Fibroblast of lung (primary cell): ENCODE data around the gene FAM174A. TPM values are rescaled to one million over a fixed set of nuclear protein-coding genes. Genes with fewer than 3 reads are reported as not detected.

Experiments used
- DNase-seq, 2 donors: peaks; one replicate each; pipeline versions ENCODE4 v3.0.0 to v3.0.0-alpha.2; 2010; ENCODE audit warnings: low read depth in 2 of 2
- H2AFZ ChIP-seq: 2 replicates; pipeline ENCODE4 v1.5.1; 2012; ENCODE audit warnings: low read length, control low read depth, inconsistent platforms
- H3K27ac ChIP-seq: 2 replicates; pipeline ENCODE4 v1.5.1; 2011; ENCODE audit warnings: low read length, control low read depth; ENCODE audit not compliant: insufficient read depth
- H3K27me3 ChIP-seq: 2 replicates; pipeline ENCODE4 v1.5.1; 2011; ENCODE audit warnings: mild to moderate bottlenecking, low read length; ENCODE audit not compliant: control insufficient read depth, insufficient read depth
- H3K36me3 ChIP-seq: 2 replicates; pipeline ENCODE4 v1.5.1; 2011; ENCODE audit warnings: low read length; ENCODE audit not compliant: control insufficient read depth, insufficient read depth
- H3K4me1 ChIP-seq: 2 replicates; pipeline ENCODE4 v1.5.1; 2011; ENCODE audit warnings: low read length; ENCODE audit not compliant: control insufficient read depth, insufficient read depth; ENCODE audit errors: extremely low read depth
- H3K4me2 ChIP-seq: 2 replicates; pipeline ENCODE4 v1.5.1; 2011; ENCODE audit warnings: low read length, control low read depth; ENCODE audit not compliant: insufficient read depth; ENCODE audit errors: extremely low read depth
- H3K4me3 ChIP-seq, 4 experiments: fragments of 200-600 bp in 1 of 4; sonication (generic) in 1 of 4; replicated peaks in 1 of 4; 2 replicates each; pipeline ENCODE4 v1.5.1; 2011 to 2016; ENCODE audit warnings: low read length in 4 of 4, low read depth in 3 of 4, mild to moderate bottlenecking in 3 of 4, control low read depth in 2 of 4, inconsistent platforms in 1 of 4, mixed read lengths in 1 of 4; ENCODE audit not compliant: insufficient read depth in 1 of 4; ENCODE audit errors: control extremely low read depth in 1 of 4
- H3K79me2 ChIP-seq: 2 replicates; pipeline ENCODE4 v1.5.1; 2012; ENCODE audit warnings: mild to moderate bottlenecking, low read length, inconsistent platforms; ENCODE audit not compliant: control insufficient read depth, insufficient read depth
- H3K9ac ChIP-seq: 2 replicates; pipeline ENCODE4 v1.5.1; 2011; ENCODE audit warnings: mild to moderate bottlenecking, low read length, control low read depth; ENCODE audit not compliant: insufficient read depth
- H3K9me3 ChIP-seq: 2 replicates; pipeline ENCODE4 v1.5.1; 2012; ENCODE audit warnings: low read depth, low read length; ENCODE audit not compliant: control insufficient read depth, insufficient read depth
- H4K20me1 ChIP-seq: 2 replicates; pipeline ENCODE4 v1.5.1; 2011; ENCODE audit warnings: low read length; ENCODE audit not compliant: control insufficient read depth, insufficient read depth; ENCODE audit errors: extremely low read depth
- CTCF ChIP-seq, 2 donors: IDR thresholded peaks in 1 of 2; conservative IDR thresholded peaks in 1 of 2; 1 replicate in 1 of 2; 2 replicates in 1 of 2; pipeline ENCODE4 v1.5.1; 2011 to 2012; ENCODE audit warnings: low read length in 2 of 2, control low read depth in 1 of 2, inconsistent platforms in 1 of 2, low read depth in 1 of 2, mild to moderate bottlenecking in 1 of 2
- EZH2 ChIP-seq: IDR thresholded peaks from 2 replicates; pipeline ENCODE4 v1.5.1; 2012; ENCODE audit warnings: low read length, control low read depth, mild to moderate bottlenecking; ENCODE audit errors: missing control alignments
- polyA plus RNA-seq, 2 donors: library from polyadenylated mRNA; depleted of rRNA in 1 of 2; stranded (reverse) in 1 of 2; unstranded in 1 of 2; fragments of >200 nt; gene quantifications; 2 replicates each; pipeline ENCODE4 v1.2.1, GENCODE V29; 2011 to 2012; ENCODE audit warnings: missing spikeins in 1 of 2
- total RNA-seq: library from RNA; depleted of rRNA; stranded (reverse); fragments of >200 nt; gene quantifications from 2 replicates; pipeline ENCODE4 v1.2.1, GENCODE V29; 2014

The FAM174A gene
- total and polyA plus RNA-seq, 2 donors (not counting 1 experiment from before 2014, with no cell fraction given): 9.6 to 20.0 TPM

GRCh38 chr5:100542086-100542485, 6.9 kb downstream of the FAM174A start:
- Histone ChIP-seq H3K9me3 (no peaks in the 10 kb centered on the region), H4K20me1 (no peaks in the 10 kb centered on the region), H3K27ac (no peak overlapping the region), H2AFZ (no peak overlapping the region), H3K36me3 (no peaks in the 10 kb centered on the region), H3K4me1 (no peaks in the 10 kb centered on the region), H3K79me2 (no peaks in the 10 kb centered on the region), H3K9ac (no peak overlapping the region), H3K27me3 (no peaks in the 10 kb centered on the region), H3K4me3 (no peak overlapping the region), H3K4me2 (no peak overlapping the region)
- DNase-seq: no peak
- TF ChIP-seq CTCF (conservative IDR thresholded peaks at IDR 0.05 in 1 of 2, IDR thresholded peaks at IDR 0.05 in 1 of 2; ENCODE audit: low read depth in 1 of 2, low read length in 2 of 2) (no peak), EZH2 (no peak)

DNA sequence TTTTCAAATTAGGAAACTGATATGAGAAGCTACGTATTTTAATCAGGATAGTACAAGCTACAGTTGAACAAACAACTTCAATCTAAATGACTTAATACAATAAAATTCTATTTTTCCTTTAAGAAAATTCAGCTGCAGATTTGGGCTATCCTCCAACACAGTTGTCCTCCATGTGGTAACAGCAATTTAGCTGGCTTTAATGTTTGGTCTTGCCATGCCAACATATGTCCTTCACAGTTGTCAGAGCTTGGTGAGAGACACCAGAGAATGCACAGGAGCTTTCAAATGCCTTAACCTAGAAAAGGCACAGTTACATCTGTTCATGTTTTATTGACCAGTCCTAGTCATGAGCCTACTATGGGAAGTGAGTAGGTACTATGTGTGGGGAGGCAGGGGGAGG, 10.8 kb downstream of the FAM174A start:
- H3K79me2 ChIP-seq: no peaks in the 10 kb centered on the region
- no peak for DNase-seq
- TF ChIP-seq CTCF (conservative IDR thresholded peaks at IDR 0.05 in 1 of 2, IDR thresholded peaks at IDR 0.05 in 1 of 2; ENCODE audit: low read depth in 1 of 2, low read length in 2 of 2) (no peak), EZH2 (no peak)

GRCh38 chr5:100550531-100551051, 15.4 kb downstream of the FAM174A start:
- Histone ChIP-seq H4K20me1 (no peaks in the 10 kb centered on the region), H2AFZ (no peak overlapping the region), H3K4me1 (no peaks in the 10 kb centered on the region), H3K4me2 (no peak overlapping the region), H3K9ac (no peak overlapping the region), H3K4me3 (no peak overlapping the region), H3K9me3 (no peaks in the 10 kb centered on the region), H3K27me3 (no peaks in the 10 kb centered on the region), H3K36me3 (no peaks in the 10 kb centered on the region), H3K27ac (no peak overlapping the region), H3K79me2 (no peaks in the 10 kb centered on the region)
- TF ChIP-seq EZH2 (no peak), CTCF (conservative IDR thresholded peaks at IDR 0.05 in 1 of 2, IDR thresholded peaks at IDR 0.05 in 1 of 2; ENCODE audit: low read depth in 1 of 2, low read length in 2 of 2) (no peak)
- DNase-seq: no peak

More for the DNA sequence above, 10.8 kb downstream of the FAM174A start:
- Histone ChIP-seq H3K9me3 (no peaks in the 10 kb centered on the region), H4K20me1 (no peaks in the 10 kb centered on the region), H3K36me3 (no peaks in the 10 kb centered on the region), H3K4me2 (no peak overlapping the region), H3K4me3 (no peak overlapping the region), H3K27me3 (no peaks in the 10 kb centered on the region), H3K4me1 (no peaks in the 10 kb centered on the region), H3K27ac (no peak overlapping the region), H3K9ac (no peak overlapping the region), H2AFZ (no peak overlapping the region)
